ENCODE results near the gene CEL.

- TF ChIP-seq CTCF (IDR thresholded peaks at IDR 0.05) = no peak
- TF ChIP-seq POLR2A (IDR thresholded peaks at IDR 0.05) = no peak
- TF ChIP-seq EP300 (IDR thresholded peaks at IDR 0.05) = no peak
These were observed 25.1 kb downstream of the CEL start for GRCh38 chr9:133086894-133087293.
